Hepatocyte (in vitro differentiated cells): ENCODE results near the gene CPT2.

Experiments
- EZH2 ChIP-seq: fragments of 200-600 bp; sonication (generic); IDR thresholded peaks from 2 replicates; pipeline ENCODE4 v1.6.1; 2016; ENCODE audit warnings: antibody characterized with exemption, mild to moderate bottlenecking, borderline replicate concordance
- TF ChIP-seq, protein P1 (sequence below): fragments of 200-600 bp; sonication (generic); IDR thresholded peaks from 2 replicates; pipeline ENCODE4 v1.5.1; 2016; ENCODE audit warnings: antibody characterized with exemption, mild to moderate bottlenecking; ENCODE audit not compliant: poor library complexity

DNA sequence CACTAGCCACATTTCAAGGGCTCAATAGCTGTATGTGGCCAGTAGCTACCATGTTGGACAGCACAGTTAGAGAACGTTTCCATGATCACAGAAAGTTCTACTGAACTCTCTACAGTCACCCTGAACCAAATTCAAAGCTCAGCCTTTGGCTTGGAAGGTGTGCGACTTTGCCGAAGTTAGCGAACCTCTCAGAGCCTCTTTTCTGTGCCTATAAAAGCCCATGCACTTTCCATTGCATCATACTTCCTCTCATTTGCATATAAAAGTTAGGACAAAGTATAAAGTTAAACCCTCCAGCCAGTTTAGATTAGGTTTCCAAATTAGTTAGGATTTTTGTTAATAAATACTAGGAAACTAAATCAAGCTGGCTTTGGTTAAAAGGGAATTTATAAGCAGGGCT is 49.5 kb upstream of the CPT2 start:
- TF ChIP-seq, protein P1, sequence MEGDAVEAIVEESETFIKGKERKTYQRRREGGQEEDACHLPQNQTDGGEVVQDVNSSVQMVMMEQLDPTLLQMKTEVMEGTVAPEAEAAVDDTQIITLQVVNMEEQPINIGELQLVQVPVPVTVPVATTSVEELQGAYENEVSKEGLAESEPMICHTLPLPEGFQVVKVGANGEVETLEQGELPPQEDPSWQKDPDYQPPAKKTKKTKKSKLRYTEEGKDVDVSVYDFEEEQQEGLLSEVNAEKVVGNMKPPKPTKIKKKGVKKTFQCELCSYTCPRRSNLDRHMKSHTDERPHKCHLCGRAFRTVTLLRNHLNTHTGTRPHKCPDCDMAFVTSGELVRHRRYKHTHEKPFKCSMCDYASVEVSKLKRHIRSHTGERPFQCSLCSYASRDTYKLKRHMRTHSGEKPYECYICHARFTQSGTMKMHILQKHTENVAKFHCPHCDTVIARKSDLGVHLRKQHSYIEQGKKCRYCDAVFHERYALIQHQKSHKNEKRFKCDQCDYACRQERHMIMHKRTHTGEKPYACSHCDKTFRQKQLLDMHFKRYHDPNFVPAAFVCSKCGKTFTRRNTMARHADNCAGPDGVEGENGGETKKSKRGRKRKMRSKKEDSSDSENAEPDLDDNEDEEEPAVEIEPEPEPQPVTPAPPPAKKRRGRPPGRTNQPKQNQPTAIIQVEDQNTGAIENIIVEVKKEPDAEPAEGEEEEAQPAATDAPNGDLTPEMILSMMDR, result no peak
- TF ChIP-seq EZH2, result no peak
